Measurements from ENCODE around the gene CROCC2.

CROCC2 gene

GRCh38 chr2:240935103-240935876 lies 29.2 kb downstream of the CROCC2 start:
- no peak for DNase-seq

- DNase-seq, result no peak
Measured at GRCh38 chr2:240936106-240936505, 30.0 kb downstream of the CROCC2 start.

- DNase-seq, result no peak
Measured at GRCh38 chr2:240946046-240946445, 39.9 kb downstream of the CROCC2 start.

- no peak for DNase-seq
Measured at GRCh38 chr2:240946654-240947053, 40.5 kb downstream of the CROCC2 start.

- DNase-seq, result no peak
Measured at GRCh38 chr2:240947176-240947575, 41.0 kb downstream of the CROCC2 start.

- no peak for DNase-seq
Measured at GRCh38 chr2:240947607-240948006, 41.5 kb downstream of the CROCC2 start.

GRCh38 chr2:240948086-240948485 lies 42.0 kb downstream of the CROCC2 start:
- DNase-seq, result no peak

- DNase-seq, result no peak
Measured at GRCh38 chr2:240948905-240949790, 43.0 kb downstream of the CROCC2 start.

- no peak for DNase-seq
Measured at GRCh38 chr2:240949791-240950705, 43.9 kb downstream of the CROCC2 start.

GRCh38 chr2:240951045-240951594 lies 45.0 kb downstream of the CROCC2 start:
- DNase-seq, result no peak

- no peak for DNase-seq
Measured at GRCh38 chr2:240952496-240953246, 46.5 kb downstream of the CROCC2 start.

GRCh38 chr2:240953426-240954410 lies 47.6 kb downstream of the CROCC2 start:
- DNase-seq, result no peak

- DNase-seq, result no peak
Measured at GRCh38 chr2:240954436-240955305, 48.5 kb downstream of the CROCC2 start.

GRCh38 chr2:240955306-240956170 lies 49.4 kb downstream of the CROCC2 start:
- no peak for DNase-seq

- DNase-seq, result no peak
Measured at GRCh38 chr2:240956171-240956934, 50.2 kb downstream of the CROCC2 start.

GRCh38 chr2:240956935-240957655 lies 51.0 kb downstream of the CROCC2 start:
- no peak for DNase-seq
